GM23248 (cell line): ENCODE measurements around the gene LDLRAD3.

Experiments
- EZH2 ChIP-seq: fragments of 200-600 bp; sonication (generic); IDR thresholded peaks from 2 replicates; pipeline ENCODE4 v1.6.1; 2018; ENCODE audit warnings: antibody characterized with exemption, mild to moderate bottlenecking; ENCODE audit not compliant: insufficient read depth, poor library complexity, severe bottlenecking
- EZH2phosphoT487 ChIP-seq: fragments of 200-600 bp; sonication (generic); IDR thresholded peaks from 2 replicates; pipeline ENCODE4 v1.6.1; 2018; ENCODE audit warnings: antibody characterized with exemption, moderate library complexity, mild to moderate bottlenecking, low read depth; ENCODE audit not compliant: insufficient read depth

DNA sequence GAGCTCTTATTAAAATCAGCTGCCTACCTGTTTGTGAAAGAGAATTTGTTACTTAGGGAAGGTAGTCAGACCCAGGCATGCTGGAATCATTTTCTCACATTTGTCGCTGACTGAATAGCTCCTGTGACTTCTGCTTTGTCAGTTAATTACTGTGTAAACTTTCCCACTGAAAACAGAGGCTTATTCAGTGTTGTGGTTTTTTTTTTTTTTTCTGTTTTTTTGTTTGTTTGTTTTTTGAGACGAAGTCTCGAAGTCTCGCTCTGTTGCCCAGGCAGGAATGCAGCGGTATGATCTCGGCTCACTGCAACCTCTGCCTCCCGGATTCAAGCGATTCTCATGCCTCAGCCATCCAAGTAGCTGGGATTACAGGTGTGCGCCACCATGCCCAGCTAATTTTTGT, 5.6 kb upstream of the LDLRAD3 start:
- TF ChIP-seq EZH2: no peak
- TF ChIP-seq EZH2phosphoT487: no peak
